ENCODE measurements around the gene B4GALT5.
"Not testable (repeated sequence)": the region's sequence is repeated elsewhere in the genome, so short reads cannot be mapped to it uniquely, and the experiment has no call there.

The B4GALT5 gene

DNA sequence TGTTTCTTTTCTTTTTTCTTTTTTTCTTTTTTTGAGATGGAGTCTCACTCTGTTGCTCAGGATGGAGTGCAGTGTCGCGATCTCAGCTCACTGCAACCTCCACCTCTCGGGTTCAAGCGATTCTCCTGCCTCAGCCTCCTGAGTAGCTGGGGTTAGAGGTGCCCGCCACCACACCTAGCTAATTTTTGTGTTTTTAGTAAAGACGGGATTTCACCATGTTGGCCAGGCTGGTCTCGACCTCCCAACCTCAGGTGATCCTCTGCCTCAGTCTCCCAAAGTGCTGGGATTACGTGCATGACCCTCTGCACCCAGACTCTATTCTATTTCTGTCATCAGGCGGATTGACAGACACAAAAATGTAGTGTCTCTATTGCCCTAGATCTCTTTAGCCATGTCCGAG lies 88.7 kb downstream of the B4GALT5 start:
- not testable (repeated sequence) for DNase-seq

DNA sequence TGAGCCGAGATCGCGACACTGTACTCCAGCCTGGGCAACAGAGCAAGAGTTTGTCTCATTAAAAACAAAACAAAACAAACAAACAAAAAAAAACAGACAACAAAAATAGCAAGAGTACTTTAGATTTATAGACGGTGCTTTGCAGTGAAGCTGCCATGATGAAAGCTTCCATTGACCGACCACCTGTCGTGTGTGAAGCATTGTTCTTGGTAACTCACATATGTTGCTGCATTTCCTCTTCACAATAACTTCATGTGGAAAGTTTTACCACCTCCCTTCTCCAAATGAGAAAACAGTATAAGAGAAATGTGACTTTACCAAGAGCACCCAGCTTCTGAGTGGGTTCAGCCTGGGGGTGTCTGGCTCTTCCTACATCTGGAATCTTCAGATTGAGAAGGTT lies 89.4 kb downstream of the B4GALT5 start:
- peak; percentile 47 for DNase-seq

DNA sequence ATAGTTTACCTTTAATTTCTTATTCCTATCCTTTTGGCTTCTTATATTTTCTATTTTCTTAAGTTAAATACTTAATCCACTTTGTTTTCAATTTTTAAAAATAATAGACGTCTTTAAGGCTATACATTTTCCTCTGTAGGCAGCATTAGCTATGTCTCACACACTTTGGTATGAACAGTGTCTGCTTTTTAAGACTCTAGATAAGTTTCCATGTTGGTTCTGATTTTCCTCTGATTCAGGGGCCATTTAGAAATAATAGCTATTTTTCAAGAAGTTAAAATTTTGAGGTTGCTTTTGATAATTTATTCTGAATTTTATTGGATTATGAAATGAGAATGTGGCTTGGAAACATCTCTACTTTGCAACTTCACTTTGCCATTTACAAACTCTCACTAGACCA lies 91.4 kb downstream of the B4GALT5 start:
- no peak for DNase-seq

DNA sequence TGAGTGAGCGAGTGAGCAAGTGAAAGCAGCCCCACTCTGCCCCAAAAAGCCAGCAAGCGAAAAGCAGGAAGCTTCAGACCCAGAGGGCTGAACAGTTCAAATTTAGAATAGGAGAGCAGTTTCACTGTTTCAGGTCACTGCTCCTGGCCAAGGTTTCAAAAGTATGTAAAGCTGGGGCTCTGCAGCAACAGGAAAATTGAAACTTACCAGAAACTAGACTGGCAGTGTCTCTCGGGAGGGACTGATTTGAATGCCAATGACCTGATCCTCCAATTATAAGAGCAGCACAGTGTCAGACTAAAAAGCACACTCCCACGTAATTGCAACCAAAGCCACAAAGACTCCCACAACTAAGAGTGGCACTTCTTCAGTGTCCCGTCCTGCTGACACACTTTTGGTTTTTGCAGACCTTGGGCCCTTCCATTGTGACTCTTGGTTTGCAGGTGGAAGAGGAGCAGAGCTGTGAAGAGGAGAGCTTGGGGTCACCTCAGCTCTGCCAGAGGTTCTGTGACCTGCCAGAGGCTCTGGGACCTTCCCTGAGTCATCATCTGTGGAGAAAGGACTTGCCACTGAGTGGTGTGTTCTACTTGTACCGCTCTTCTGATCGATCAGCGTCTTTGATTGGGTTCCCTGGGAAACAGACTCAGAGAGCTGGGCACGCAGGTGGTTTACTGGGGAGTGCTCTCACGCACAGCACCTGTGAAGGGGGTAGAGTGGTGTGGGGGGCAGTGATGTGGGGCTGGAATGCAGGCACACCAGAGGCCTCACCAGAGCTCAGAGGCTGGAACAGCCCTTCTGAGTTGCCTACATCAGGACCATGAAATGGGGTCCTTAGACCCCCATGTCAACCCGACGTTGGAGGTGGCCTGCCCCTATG lies 93.1 kb downstream of the B4GALT5 start:
- no peak for DNase-seq

DNA sequence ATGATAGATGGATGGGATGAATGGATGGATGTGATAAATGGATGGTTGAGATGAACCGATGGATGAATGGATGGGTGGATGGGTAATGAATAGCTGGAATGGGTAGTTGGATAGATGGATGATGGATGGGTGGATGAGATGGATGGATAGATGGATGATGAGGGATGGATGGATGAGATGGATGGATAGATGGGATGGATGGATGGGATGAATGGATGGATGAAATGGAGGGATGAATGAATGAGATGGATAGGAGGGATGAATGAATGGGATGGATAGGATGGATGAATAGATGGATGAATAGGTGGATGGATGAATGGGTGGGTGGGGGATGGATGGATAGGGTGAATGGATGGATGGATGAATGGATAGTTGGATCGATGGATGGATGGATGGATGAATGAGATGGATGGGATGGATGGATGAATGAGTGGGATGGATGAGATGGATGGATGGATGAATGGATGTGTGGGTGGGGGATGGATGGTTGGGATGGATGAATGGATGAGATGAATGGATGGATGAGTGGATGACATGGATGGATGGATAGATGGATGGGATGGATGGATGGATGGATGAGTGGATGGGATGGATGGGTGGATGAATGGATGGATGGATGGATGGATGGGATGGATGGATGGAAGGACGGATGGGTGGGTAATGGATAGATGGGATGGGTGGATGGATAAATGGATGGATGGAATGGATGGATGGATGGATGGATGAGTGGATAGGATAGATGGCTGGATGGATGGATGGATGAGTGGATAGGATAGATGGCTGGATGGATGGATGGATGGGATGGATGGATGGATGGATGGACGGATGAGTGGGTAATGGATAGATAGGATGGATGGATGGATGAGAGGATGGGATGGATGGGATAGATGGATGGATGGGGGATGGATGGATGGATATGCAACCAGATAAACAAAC lies 94.3 kb downstream of the B4GALT5 start:
- DNase-seq, result no peak

DNA sequence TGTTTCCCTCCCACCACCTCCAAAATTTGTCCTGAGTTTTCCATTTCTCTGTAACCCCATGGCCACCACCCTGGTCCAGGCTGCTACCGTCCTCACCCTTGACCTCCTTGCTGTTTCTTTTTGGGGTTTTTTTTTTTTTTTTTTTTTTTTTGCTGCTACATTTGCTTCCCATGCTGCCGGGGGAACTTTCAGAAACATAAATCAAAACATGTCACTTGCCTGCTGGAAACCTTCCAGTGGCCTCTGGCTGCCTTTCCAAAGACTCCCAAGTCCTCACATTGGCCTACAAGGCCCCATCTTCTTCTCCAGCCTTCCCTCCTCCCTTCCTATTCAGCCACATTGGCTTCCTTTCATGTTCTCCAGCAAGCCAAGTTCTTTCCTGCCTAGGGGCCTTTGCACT lies 95.4 kb downstream of the B4GALT5 start:
- DNase-seq, result no peak

DNA sequence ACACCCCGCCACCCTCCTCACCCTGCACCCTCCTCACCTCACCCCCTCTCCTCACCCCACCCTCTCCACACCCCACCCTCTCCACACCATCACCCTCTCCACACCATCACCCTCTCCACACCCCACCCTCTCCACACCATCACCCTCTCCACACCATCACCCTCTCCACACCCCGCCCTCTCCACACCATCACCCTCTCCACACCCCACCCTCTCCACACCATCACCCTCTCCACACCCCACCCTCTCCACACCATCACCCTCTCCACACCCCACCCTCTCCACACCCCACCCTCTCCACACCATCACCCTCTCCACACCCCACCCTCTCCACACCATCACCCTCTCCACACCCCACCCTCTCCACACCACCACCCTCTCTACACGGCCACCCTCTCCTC lies 96.3 kb downstream of the B4GALT5 start:
- not testable (repeated sequence) for DNase-seq

DNA sequence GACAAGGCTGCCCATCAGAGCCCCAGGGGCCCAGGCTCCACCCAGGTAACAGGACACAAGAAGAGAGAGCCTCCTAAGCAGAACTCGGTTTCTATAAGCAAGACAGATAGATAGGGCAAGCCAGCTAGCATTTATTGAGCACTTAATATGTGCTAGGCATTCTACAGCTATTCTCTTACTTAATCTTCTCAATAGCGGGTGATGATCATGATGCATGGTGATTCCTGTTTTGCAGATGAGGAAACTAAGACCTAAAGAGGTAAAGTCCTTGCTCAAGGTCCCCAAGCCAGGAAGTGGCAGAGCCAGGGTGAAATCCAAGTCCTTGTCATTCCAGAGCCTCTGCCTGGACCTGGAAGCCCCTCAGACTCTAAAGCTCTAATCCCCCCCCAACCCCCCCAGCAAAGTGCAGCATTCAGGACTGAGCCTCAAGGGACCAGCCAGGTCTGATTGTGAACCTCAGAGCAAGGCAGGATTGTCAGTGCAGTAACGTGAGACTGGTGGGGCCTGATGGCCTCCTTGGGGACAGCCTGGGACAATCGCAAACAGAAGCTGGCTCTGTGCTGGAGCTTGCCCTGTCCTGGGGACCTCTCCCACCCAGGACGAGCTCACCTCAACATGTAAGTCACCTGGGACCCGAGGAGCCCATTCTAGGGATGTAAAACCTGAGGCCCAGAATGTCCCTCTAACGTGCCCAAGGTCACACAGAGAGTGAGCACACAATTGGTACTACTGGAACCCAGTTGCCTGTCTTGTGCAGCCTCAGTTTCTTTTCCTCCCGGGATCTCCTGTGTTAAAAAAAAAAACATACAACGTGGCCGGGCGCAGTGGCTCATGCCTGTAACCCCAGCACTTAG lies 97.3 kb downstream of the B4GALT5 start:
- DNase-seq, result no peak

DNA sequence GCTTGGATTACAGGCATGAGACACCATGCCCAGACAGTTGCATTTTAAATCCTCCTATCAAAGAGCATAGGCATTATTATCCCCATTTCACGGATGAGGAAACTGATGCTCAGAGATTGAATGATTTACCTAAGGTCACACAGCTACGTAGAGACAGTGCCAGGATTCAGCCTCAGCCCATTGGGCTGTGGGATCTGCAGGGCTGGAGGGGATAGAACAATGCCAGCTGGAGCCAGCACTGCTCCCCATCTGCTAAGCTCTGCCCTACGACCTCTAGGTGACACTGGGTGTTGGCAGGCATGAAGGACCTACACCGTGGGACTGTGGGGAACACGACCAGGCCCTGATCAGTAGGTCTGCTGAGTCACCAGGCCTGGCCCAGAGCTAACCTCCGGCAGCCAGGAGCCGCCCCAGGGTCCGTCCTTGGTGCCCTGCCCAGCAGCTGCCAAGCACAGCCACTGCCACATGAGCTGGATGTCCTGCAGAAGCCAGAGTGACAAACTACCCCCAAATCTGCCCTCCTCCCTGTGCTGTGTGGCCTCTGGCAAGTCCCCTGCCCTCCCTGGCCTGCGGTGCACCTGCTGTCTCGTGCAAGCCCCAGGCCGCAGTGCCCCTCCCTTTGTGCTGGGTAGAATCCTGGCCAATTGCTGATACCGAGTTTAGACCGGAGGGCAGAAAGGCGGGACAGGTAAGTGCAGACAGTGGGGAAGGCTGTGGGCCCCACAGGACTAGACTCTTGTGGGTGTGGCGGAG lies 98.1 kb downstream of the B4GALT5 start:
- no peak for DNase-seq

DNA sequence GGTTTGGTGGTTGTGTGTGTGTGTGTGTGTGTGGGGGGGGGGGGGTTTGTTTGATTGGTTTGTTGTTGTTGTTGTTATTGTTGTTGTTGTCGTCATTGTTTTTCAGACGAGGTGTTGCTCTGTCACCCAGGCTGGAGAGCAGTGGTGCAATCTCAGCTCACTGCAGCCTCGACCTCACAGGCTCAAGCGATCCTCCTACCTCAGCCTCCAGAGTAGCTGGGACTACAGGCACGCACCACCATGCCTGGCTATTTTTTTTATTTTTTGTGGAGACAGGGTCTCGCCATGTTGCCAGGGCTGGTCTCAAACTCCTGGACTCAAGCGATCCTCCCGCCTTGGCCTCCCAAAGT lies 98.7 kb downstream of the B4GALT5 start:
- DNase-seq, result not testable (repeated sequence)

DNA sequence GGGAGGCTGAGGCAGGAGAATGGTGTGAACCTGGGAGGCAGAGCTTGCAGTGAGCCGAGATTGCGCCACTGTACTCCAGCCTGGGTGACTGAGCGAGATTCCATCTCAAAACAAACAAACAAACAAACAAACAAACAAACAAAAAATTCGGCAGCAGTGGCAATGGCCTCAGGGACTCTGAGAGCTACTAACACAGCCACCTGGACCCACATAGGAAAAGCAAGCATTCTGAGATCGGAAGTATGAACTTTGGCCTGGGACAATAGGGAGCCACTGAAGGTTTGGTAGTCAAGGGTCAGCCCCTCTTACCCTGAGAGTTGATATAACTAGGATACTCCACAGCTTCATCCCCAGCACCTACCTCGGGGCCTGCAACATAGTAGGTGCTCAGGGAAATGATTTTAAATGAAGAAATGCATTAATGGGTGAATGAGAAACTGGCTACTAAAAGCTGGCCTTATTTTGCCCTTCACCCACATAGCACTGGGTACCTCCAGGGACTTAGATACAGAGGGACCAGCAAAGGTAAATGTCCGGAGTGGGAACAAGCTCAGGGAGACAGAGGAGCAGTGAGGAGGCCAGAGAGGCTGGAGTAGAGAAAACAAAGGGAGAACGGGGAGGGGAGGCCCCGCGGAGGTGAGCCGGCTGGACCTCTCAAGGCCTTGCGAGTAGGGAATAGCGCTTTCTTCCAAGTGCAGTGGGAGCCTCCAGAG lies 99.2 kb downstream of the B4GALT5 start:
- no peak for DNase-seq

DNA sequence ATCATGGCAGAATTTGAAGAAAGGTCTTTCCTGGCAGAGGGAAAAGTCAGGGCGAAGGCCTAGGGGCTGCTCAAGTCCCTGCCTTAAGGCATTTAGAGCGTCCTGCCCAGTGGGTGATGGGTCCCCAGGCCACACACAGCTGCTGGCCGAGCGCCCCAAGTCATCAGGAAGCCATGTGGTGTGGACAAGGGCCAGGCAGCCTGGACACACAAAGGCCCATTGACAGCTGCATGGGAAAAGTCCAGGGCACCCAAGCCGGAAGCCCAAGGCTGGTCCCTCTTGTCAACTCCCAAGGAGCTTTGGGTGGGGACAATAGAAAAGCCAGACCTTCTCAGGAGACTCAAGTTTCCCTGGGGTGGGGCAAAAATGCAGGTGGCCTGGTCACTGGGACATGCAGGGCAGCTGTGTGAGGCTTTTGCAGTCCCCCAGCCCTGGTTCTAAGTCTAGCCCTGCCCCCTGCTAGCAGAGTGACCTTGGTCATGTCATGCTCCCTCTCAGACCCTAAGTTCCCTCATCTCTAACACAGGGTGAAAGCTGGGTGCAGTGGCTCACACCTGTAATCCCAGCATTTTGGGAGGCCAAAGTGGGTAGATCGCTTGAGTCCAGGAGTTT lies 101.4 kb downstream of the B4GALT5 start:
- no peak for DNase-seq

DNA sequence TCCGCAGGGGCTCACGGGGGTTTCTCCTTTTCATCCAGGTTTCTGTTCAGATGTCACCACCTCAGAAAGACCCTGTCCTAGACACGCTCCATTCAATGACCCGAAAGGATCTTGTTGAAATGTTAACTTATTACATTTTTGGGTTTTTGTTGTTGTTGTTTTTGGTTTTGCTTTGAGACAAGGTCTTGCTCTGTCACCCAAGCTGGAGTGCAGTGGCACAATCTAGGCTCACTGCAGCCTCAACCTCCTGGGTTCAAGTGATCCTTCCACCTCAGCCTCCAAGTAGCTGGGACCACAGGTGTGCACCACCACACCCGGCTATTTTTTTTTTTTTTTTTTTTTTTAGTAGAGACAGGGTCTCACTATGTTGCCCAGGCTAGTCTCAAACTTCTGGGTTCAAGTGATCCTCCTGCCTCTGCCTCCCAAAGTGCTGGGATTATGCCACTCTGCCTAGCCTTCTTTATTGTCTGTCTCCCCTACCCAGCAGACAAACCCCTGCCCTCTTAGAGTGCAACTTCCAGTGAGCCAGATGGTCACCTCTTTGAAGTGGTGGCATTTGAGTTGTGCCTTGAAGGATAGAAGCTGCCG lies 102.0 kb downstream of the B4GALT5 start:
- not testable (repeated sequence) for DNase-seq

DNA sequence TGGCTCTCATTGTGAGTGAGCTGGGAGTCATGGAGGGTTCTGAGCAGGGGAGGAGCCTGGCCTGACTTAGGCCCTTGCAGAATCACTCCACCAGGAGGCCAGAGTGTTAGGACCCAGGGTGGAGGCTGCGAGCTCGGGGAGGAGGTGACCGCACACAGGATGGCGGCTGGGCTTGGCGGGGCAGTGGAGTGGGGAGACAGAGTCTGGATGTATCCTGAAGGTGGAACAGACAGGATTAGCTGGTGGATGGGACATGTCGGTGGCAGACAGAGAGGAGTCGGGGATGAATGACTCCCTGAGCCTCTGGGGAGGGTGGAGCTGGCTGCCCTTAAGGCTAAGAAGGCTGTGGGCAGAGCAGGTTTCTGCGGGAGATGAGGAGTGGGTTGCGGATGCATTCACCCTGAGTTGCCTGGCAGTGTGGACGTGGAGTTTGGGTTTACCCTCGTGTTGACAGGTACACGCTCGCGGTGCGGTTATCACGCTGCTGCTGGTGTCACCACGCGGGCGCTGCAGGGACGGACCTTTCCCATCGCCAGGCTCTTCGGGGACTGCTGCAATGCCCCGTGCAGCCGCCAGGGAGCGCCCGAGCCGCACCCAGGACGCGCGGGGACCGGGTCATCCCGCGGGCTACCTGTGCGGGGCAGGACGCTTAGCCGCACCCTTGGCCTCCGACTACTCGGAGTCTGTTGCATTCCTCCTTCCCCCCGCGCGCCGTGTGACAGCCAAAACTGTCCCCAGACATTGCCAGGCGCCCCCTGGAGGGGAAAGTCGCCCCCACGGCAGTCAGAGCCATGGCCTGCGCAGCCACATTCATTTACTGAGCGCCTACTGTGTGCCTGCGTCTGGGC lies 102.8 kb downstream of the B4GALT5 start:
- peak; percentile 65 for DNase-seq

DNA sequence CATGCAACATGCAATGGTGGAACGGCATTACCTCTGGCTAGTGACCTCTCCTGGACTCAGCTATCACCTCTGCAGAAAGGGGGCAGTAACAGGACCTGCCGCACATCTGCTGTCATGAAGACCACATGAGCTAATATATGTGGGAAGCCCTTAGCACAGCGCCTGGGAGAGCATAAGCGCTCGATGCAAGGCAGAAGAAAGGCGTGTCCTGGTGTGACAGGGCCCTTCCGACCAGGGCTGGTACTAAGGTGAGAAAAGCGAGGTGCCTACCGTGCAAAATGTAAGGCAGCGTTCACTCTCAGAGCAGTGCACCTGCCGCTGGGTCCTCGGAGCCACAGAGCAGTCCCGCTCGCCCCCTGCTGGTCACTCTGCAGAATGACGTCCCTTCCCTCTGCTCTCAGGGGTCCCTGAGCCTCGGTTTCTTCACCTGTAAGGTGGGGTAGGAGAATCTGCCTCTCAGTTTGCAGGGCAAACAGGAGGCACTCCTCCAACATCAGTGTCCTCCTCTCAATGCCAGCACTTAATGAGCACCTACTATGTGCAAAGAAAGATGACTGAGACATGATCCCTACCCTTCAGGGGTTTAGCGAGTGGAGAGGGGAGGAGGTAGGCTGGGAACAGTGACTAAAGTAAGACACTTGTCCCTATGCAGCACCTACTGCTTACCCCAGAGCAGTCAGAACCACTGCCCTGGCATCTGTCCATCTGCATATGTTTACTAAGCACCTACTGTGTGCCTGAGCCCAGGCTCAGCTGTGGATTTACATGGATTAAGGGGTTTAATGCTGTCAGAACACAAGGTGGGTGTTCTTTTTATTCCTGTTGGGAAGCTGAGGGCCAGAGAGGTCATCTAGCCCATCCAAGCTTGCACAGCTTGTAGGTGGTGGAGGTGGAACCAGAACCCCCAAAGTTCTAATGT lies 104.7 kb downstream of the B4GALT5 start:
- peak; percentile 68 for DNase-seq

DNA sequence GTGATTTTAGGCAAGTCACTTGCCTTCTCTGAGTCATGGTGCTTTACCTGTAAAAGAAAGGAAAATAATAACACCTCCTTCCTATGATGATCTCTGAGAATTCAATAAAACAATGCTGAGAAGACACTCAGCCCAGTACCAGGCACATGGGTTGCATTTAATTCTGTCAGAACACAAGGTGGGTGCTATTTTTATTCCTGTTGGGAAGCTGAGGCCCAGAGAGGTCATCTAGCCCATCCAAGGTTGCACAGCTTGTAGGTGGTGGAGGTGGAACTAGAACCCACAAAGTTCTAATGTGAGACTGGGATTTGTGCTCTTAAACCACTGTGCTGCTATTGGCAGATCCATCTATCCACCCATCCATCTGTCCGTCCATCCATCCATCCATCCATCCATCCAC lies 106.1 kb downstream of the B4GALT5 start:
- DNase-seq, result no peak

DNA sequence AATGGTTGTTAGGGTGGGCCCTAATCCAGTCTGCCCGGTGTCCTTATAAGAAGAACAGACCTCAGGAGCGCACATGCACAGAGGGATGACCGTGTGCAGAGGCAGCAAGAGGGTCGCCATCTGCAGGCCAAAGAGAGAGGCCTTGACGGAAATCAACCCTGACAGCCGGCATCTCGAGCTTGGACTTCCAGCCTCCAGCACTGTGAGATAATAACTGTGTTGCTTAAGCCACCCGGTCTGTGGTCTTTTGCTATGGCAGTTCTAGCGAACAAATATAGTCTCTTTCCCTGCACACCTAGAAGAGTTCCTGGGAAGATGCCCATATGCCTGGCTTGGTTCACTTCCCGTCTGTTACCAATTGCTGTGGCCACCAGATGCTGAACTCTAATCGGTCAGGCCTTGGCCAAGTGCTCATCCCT lies 110.5 kb downstream of the B4GALT5 start:
- peak; percentile 14 for DNase-seq

All from NCI-H69 (cell line).